Upper lobe of left lung (tissue), 6 donors: ENCODE results near the gene C3orf49. TPM values are rescaled to one million over a fixed set of nuclear protein-coding genes. Genes with fewer than 3 reads are reported as not detected.

Experiments used
- ATAC-seq, 2 donors: fragments of 200-7000 bp; cut with Tn5 transposase; one replicate each; pipeline ENCODE4 v1.9.1; 2022; ENCODE audit warnings: mild to moderate bottlenecking in 2 of 2, moderate library complexity in 2 of 2; ENCODE audit not compliant: low FRiP score in 2 of 2
- DNase-seq, 2 donors: peaks; one replicate each; pipeline ENCODE4 v3.0.0-alpha.2; 2019 to 2020
- H3K27ac ChIP-seq, 4 donors: fragments of 200-600 bp; sonication (generic); one replicate each; pipeline ENCODE4 v1.5.1; 2016 to 2019
- H3K27me3 ChIP-seq, 4 donors: fragments of 200-600 bp; sonication (generic); one replicate each; pipeline ENCODE4 v1.5.1; 2017 to 2019
- H3K36me3 ChIP-seq, 4 donors: fragments of 200-600 bp; sonication (generic); one replicate each; pipeline ENCODE4 v1.5.1; 2016 to 2019
- H3K4me1 ChIP-seq, 4 donors: fragments of 200-600 bp; sonication (generic); one replicate each; pipeline ENCODE4 v1.5.1; 2018 to 2019
- H3K4me3 ChIP-seq, 4 donors: fragments of 200-600 bp; sonication (generic); one replicate each; pipeline ENCODE4 v1.5.1; 2017 to 2019; ENCODE audit warnings: mild to moderate bottlenecking in 2 of 4, moderate library complexity in 1 of 4
- H3K9me3 ChIP-seq, 4 donors: fragments of 200-600 bp; sonication (generic); one replicate each; pipeline ENCODE4 v1.5.1; 2018 to 2019
- CTCF ChIP-seq, 6 experiments: fragments of 450-650 bp in 4 of 6; fragments of 200-600 bp in 2 of 6; sonication (generic) in 2 of 6; IDR thresholded peaks; one replicate each; pipeline ENCODE4 v1.5.1; 2016 to 2019; ENCODE audit warnings: antibody characterized with exemption in 6 of 6
- EP300 ChIP-seq, 4 donors: sonication (generic); formaldehyde crosslinking; IDR thresholded peaks; one replicate each; pipeline ENCODE4 v1.5.1; 2017; ENCODE audit warnings: antibody characterized with exemption in 4 of 4, control low read depth in 2 of 4
- POLR2A ChIP-seq, 4 donors: fragments of 450-650 bp; IDR thresholded peaks; one replicate each; pipeline ENCODE4 v1.5.1; 2016 to 2017; ENCODE audit warnings: antibody characterized with exemption in 4 of 4, mild to moderate bottlenecking in 2 of 4
- POLR2AphosphoS5 ChIP-seq, 2 donors: sonication (generic); formaldehyde crosslinking; IDR thresholded peaks; one replicate each; pipeline ENCODE4 v1.5.1; 2017; ENCODE audit warnings: antibody characterized with exemption in 2 of 2
- WGBS, 2 donors: methylation state at CpG; one replicate each; pipeline ENCODE4 v1.1.5; 2017 to 2018; 5-methylcytosine and 5-hydroxymethylcytosine counted together
- total RNA-seq, 6 donors: library from RNA; depleted of rRNA in 4 of 6; stranded (reverse); fragments of >200 nt in 4 of 6; gene quantifications; one replicate each; pipeline versions ENCODE4 v1.1.0 to v1.2.1, GENCODE V29; 2016 to 2021
- donor health status: DM: no; HTN: no; CAD: no; lungs with moderate emphysema.
- donor health status: DM: no; HTN: yes; CAD: no; lungs with severe emphysema.

The C3orf49 gene
- total RNA-seq, 6 donors from 2014 or later: not detected

- H3K27me3 ChIP-seq: no peaks in the 10 kb centered on the region
- no peak overlapping the region for H3K27ac ChIP-seq
- TF ChIP-seq EP300 (IDR thresholded peaks at IDR 0.05): no peak
- no peak for TF ChIP-seq CTCF (IDR thresholded peaks at IDR 0.05)
- no peak for TF ChIP-seq POLR2AphosphoS5 (IDR thresholded peaks at IDR 0.05)
- TF ChIP-seq POLR2A (IDR thresholded peaks at IDR 0.05): no peak
- H3K4me1 ChIP-seq: peaks cover 0 to 2% (median 0%) of the 10 kb centered on the region in 4 donors
- no peaks in the 10 kb centered on the region for H3K9me3 ChIP-seq
- H3K4me3 ChIP-seq: no peak overlapping the region
- DNase-seq (no peak), ATAC-seq (no peak)
- no peaks in the 10 kb centered on the region for H3K36me3 ChIP-seq
Measured at GRCh38 chr3:63842127-63842526, 23.0 kb downstream of the C3orf49 start.

GRCh38 chr3:63845215-63845614 is 26.1 kb downstream of the C3orf49 start:
- ATAC-seq: no peak
- 86 to 95% methylated on average over 4 of the region's 4 CpGs for WGBS, 2 donors
- H3K27me3 ChIP-seq: no peaks in the 10 kb centered on the region
- TF ChIP-seq POLR2AphosphoS5 (IDR thresholded peaks at IDR 0.05): no peak
- TF ChIP-seq EP300 (IDR thresholded peaks at IDR 0.05): no peak
- no peak for TF ChIP-seq CTCF (IDR thresholded peaks at IDR 0.05)
- TF ChIP-seq POLR2A (IDR thresholded peaks at IDR 0.05): no peak
- no peak for DNase-seq
- no peak overlapping the region for H3K4me3 ChIP-seq
- no peak overlapping the region for H3K27ac ChIP-seq
- no peaks in the 10 kb centered on the region for H3K36me3 ChIP-seq
- H3K9me3 ChIP-seq: no peaks in the 10 kb centered on the region
- peaks cover 0 to 7% (median 0%) of the 10 kb centered on the region in 4 donors for H3K4me1 ChIP-seq

- Histone ChIP-seq H3K27me3 (no peaks in the 10 kb centered on the region), H3K4me3 (no peak overlapping the region), H3K4me1 (peaks cover 0 to 7% (median 0%) of the 10 kb centered on the region in 4 donors), H3K36me3 (no peaks in the 10 kb centered on the region), H3K9me3 (no peaks in the 10 kb centered on the region), H3K27ac (no peak overlapping the region)
- WGBS, 2 donors: 63 to 72% methylated on average over 1 of the region's 1 CpG
- TF ChIP-seq POLR2A (IDR thresholded peaks at IDR 0.05) (no peak), POLR2AphosphoS5 (IDR thresholded peaks at IDR 0.05) (no peak)
- DNase-seq (peak in 1 of 2 donors; percentile 30), ATAC-seq (no peak)
Measured at GRCh38 chr3:63847718-63848450, 28.8 kb downstream of the C3orf49 start.

GRCh38 chr3:63849175-63849574 is 30.1 kb downstream of the C3orf49 start:
- H3K27me3 ChIP-seq: no peaks in the 10 kb centered on the region
- no peak overlapping the region for H3K4me3 ChIP-seq
- H3K36me3 ChIP-seq: no peaks in the 10 kb centered on the region
- no peaks in the 10 kb centered on the region for H3K9me3 ChIP-seq
- 97% methylated on average over 4 of the region's 4 CpGs; no CpG with 5 or more reads in 1 of the 2 donors for WGBS, 2 donors
- DNase-seq (peak in 1 of 2 donors; percentile 3), ATAC-seq (no peak)
- H3K4me1 ChIP-seq: peaks cover 0 to 7% (median 0%) of the 10 kb centered on the region in 4 donors
- no peak for TF ChIP-seq EP300 (IDR thresholded peaks at IDR 0.05)
- no peak for TF ChIP-seq POLR2A (IDR thresholded peaks at IDR 0.05)
- TF ChIP-seq POLR2AphosphoS5 (IDR thresholded peaks at IDR 0.05): no peak
- no peak for TF ChIP-seq CTCF (IDR thresholded peaks at IDR 0.05)
- no peak overlapping the region for H3K27ac ChIP-seq

- no peak for DNase-seq
- H3K9me3 ChIP-seq: no peaks in the 10 kb centered on the region
- 96 to 99% methylated on average over 3 of the region's 3 CpGs for WGBS, 2 donors
- H3K4me1 ChIP-seq: peaks cover 0 to 7% (median 0%) of the 10 kb centered on the region in 4 donors
- no peak for ATAC-seq
- TF ChIP-seq CTCF (IDR thresholded peaks at IDR 0.05) (no peak), EP300 (IDR thresholded peaks at IDR 0.05) (no peak), POLR2A (IDR thresholded peaks at IDR 0.05) (no peak), POLR2AphosphoS5 (IDR thresholded peaks at IDR 0.05) (no peak)
- no peaks in the 10 kb centered on the region for H3K36me3 ChIP-seq
- H3K27ac ChIP-seq: no peak overlapping the region
- H3K4me3 ChIP-seq: no peak overlapping the region
- no peaks in the 10 kb centered on the region for H3K27me3 ChIP-seq
Measured at GRCh38 chr3:63851287-63851686, 32.2 kb downstream of the C3orf49 start.
